Endothelial cell of umbilical vein (primary cell): ENCODE measurements around the gene SPAG9. TPM values are rescaled to one million over a fixed set of nuclear protein-coding genes. Genes with fewer than 3 reads are reported as not detected.

Experiments
- BruUV-seq: library from RNA; stranded (reverse); fragments of 400-500 nt; replicated peaks from 2 replicates; lab custom pipeline; 2021; lab: Mats Ljungman, UMichigan
- CTCF ChIA-PET: fragments of 300-600, 350-600 bp; sonication (Branson Sonifier 250); formaldehyde crosslinking; loops from one replicate; lab custom pipeline; 2021; ENCODE audit warnings: antibody characterized with exemption, inconsistent platforms; lab: Charles Lee
- POLR2A ChIA-PET: fragments of 300-600, 350-600 bp; sonication (Branson Sonifier 250); formaldehyde crosslinking; loops from one replicate; lab custom pipeline; 2021; ENCODE audit warnings: antibody characterized with exemption, inconsistent platforms; lab: Charles Lee
- DNase-seq: peaks from one replicate; pipeline ENCODE4 v3.0.0-alpha.2; 2011; ENCODE audit warnings: low read depth, low spot score
- FAIRE-seq: peaks from 2 replicates; lab custom pipeline; 2011; peaks lifted over from hg19 to GRCh38; lab: Jason Lieb, UNC
- H2AFZ ChIP-seq: 2 replicates; pipeline ENCODE4 v1.6.0; 2012; ENCODE audit warnings: low read depth, low read length, control low read depth, inconsistent platforms
- H3K27ac ChIP-seq: 2 replicates; pipeline ENCODE4 v1.5.1; 2011; ENCODE audit warnings: low read depth, mild to moderate bottlenecking, control low read depth, low read length, moderate library complexity; ENCODE audit not compliant: insufficient read depth
- H3K27me3 ChIP-seq, 2 experiments: 2 replicates each; pipeline versions ENCODE4 v1.6.0 to v1.6.1; 2011; ENCODE audit warnings: low read length in 2 of 2, mixed read lengths in 1 of 2; ENCODE audit not compliant: control insufficient read depth in 2 of 2, insufficient read depth in 2 of 2
- H3K36me3 ChIP-seq, 2 experiments: 2 replicates in 1 of 2; 3 replicates in 1 of 2; pipeline ENCODE4 v1.5.1; 2011; ENCODE audit warnings: low read length in 2 of 2, mild to moderate bottlenecking in 1 of 2, moderate library complexity in 1 of 2; ENCODE audit not compliant: control insufficient read depth in 2 of 2, insufficient read depth in 2 of 2; ENCODE audit errors: extremely low read depth in 1 of 2
- H3K4me1 ChIP-seq: 3 replicates; pipeline ENCODE4 v1.5.1; 2011; ENCODE audit warnings: mild to moderate bottlenecking, low read length; ENCODE audit not compliant: control insufficient read depth, insufficient read depth; ENCODE audit errors: extremely low read depth
- H3K4me2 ChIP-seq: 2 replicates; pipeline ENCODE4 v1.6.1; 2011; ENCODE audit warnings: low read length, control low read depth, mixed read lengths; ENCODE audit not compliant: insufficient read depth
- H3K4me3 ChIP-seq, 3 experiments: fragments of 200-600 bp in 1 of 3; sonication (generic), shearing (Covaris generic) in 1 of 3; replicated peaks in 1 of 3; 2 replicates each; pipeline ENCODE4 v1.5.1; 2011 to 2016; ENCODE audit warnings: control low read depth in 3 of 3, low read length in 3 of 3, mild to moderate bottlenecking in 2 of 3, inconsistent platforms in 1 of 3, low read depth in 1 of 3, moderate library complexity in 1 of 3; ENCODE audit not compliant: insufficient read depth in 1 of 3
- H3K79me2 ChIP-seq: 2 replicates; pipeline ENCODE4 v1.6.0; 2012; ENCODE audit warnings: low read length, inconsistent platforms; ENCODE audit not compliant: control insufficient read depth, insufficient read depth
- H3K9ac ChIP-seq: replicated peaks from 2 replicates; pipeline ENCODE3; 2011; ENCODE audit warnings: low read length, control low read depth; ENCODE audit not compliant: insufficient read depth; ENCODE audit errors: extremely low read depth
- H3K9me1 ChIP-seq: replicated peaks from 3 replicates; pipeline ENCODE4 v1.6.0; 2011; ENCODE audit warnings: mild to moderate bottlenecking, low read length; ENCODE audit not compliant: control insufficient read depth, insufficient read depth; ENCODE audit errors: extremely low read depth
- H3K9me3 ChIP-seq: replicated peaks from 2 replicates; pipeline ENCODE4 v1.5.1; 2012; ENCODE audit warnings: low read length, inconsistent platforms; ENCODE audit not compliant: control insufficient read depth, insufficient read depth
- H4K20me1 ChIP-seq: replicated peaks from 2 replicates; pipeline ENCODE3; 2011; ENCODE audit warnings: mild to moderate bottlenecking, low read length; ENCODE audit not compliant: control insufficient read depth, insufficient read depth; ENCODE audit errors: extremely low read depth
- CTCF ChIP-seq, 2 donors: IDR thresholded peaks; 1 replicate in 1 of 2; 2 replicates in 1 of 2; pipeline ENCODE4 v1.5.1; 2011; ENCODE audit warnings: low read length in 2 of 2, mild to moderate bottlenecking in 2 of 2, moderate library complexity in 2 of 2, control low read depth in 1 of 2, inconsistent platforms in 1 of 2, low read depth in 1 of 2; ENCODE audit not compliant: insufficient read depth in 1 of 2; ENCODE audit errors: extremely low read depth in 1 of 2
- EZH2 ChIP-seq: IDR thresholded peaks from 2 replicates; pipeline ENCODE4 v1.6.1; 2012; ENCODE audit warnings: borderline replicate concordance, low read depth, mild to moderate bottlenecking, moderate library complexity, low read length, inconsistent platforms; ENCODE audit not compliant: severe bottlenecking
- FOS ChIP-seq: IDR thresholded peaks from 2 replicates; pipeline ENCODE4 v1.6.1; 2011; ENCODE audit warnings: mild to moderate bottlenecking, low read length, moderate library complexity, borderline replicate concordance; ENCODE audit not compliant: insufficient read depth
- GATA2 ChIP-seq: IDR thresholded peaks from 2 replicates; pipeline ENCODE4 v1.7.0; 2011; ENCODE audit warnings: low read depth, mild to moderate bottlenecking, moderate library complexity, mixed read lengths, low read length; ENCODE audit not compliant: insufficient read length, insufficient read depth
- JUN ChIP-seq: IDR thresholded peaks from 2 replicates; pipeline ENCODE4 v1.6.1; 2011; ENCODE audit warnings: borderline replicate concordance, low read depth; ENCODE audit not compliant: insufficient read length, insufficient read depth
- MAX ChIP-seq: IDR thresholded peaks from 2 replicates; pipeline ENCODE4 v1.6.1; 2011; ENCODE audit not compliant: insufficient read depth, insufficient read length
- MYC ChIP-seq: IDR thresholded peaks from one replicate; pipeline ENCODE4 v1.6.1; 2011; ENCODE audit warnings: mild to moderate bottlenecking, low read depth, low read length
- POLR2A ChIP-seq: IDR thresholded peaks from 2 replicates; pipeline ENCODE4 v1.6.1; 2012; ENCODE audit warnings: low read depth, mild to moderate bottlenecking, control low read depth, low read length
- POLR2AphosphoS5 ChIP-seq: IDR thresholded peaks from 2 replicates; pipeline ENCODE4 v1.6.1; 2012; ENCODE audit warnings: low read depth, mild to moderate bottlenecking, control low read depth, low read length, moderate library complexity; ENCODE audit not compliant: insufficient read depth
- dilution Hi-C: fragments of 300-500 bp; cut with MboI; formaldehyde crosslinking; loops from one replicate; pipeline ENCODE4 v1.15.0; 2019; ENCODE audit warnings: low sequenced_read_pairs; ENCODE audit not compliant: extremely low pct_ligation_motif_present
- intact Hi-C: fragments of 100-400 bp; cut with micrococcal nuclease; formaldehyde crosslinking; loops from one replicate; pipeline ENCODE4 v1.10.0; 2022
- polyA plus RNA-seq, 4 experiments: library from polyadenylated mRNA; depleted of rRNA in 3 of 4; stranded (reverse) in 3 of 4; unstranded in 1 of 4; fragments of >200 nt; gene quantifications; 2 replicates each; pipeline versions ENCODE4 v1.2.1 to v1.2.3, GENCODE V29; 2011 to 2012; ENCODE audit warnings: missing spikeins in 1 of 4
- total RNA-seq: library from RNA; stranded (reverse); gene quantifications from 2 replicates; pipeline ENCODE4 v1.2.3, GENCODE V29; 2021

Gene SPAG9
- total and polyA plus RNA-seq, 2 donors (not counting 3 experiments of a cell fraction or from before 2014, with no cell fraction given), result 16.5 to 75.0 TPM

GRCh38 chr17:51045621-51046020, 75.0 kb downstream of the SPAG9 start:
- Histone ChIP-seq H3K9me1 (peaks cover 2% of the 10 kb centered on the region), H3K4me1 (no peaks in the 10 kb centered on the region), H4K20me1 (no peaks in the 10 kb centered on the region), H3K9me3 (no peaks in the 10 kb centered on the region), H3K9ac (no peak overlapping the region), H2AFZ (no peak overlapping the region), H3K79me2 (peaks cover 10% of the 10 kb centered on the region), H3K27ac (no peak overlapping the region), H3K4me2 (no peak overlapping the region), H3K4me3 (no peak overlapping the region), H3K36me3 (no peaks in the 10 kb centered on the region), H3K27me3 (no peaks in the 10 kb centered on the region)
- intact Hi-C loops (loop anchor here (2.0 kb wide), 1 partner anchor 15 kb away; no protein-coding TSS in a partner anchor), dilution Hi-C loops (no loop called here)
- BruUV-seq, result no TSS peak
- TF ChIP-seq POLR2AphosphoS5 (no peak), GATA2 (no peak), CTCF (IDR thresholded peaks at IDR 0.05; ENCODE audit: extremely low read depth in 1 of 2, insufficient read depth in 1 of 2, low read depth in 1 of 2, low read length in 2 of 2) (no peak), FOS (no peak), POLR2A (no peak), MYC (no peak), JUN (no peak), MAX (no peak), EZH2 (no peak)
- ChIA-PET POLR2A (no interaction called here), CTCF (interaction anchor here (1.0 to 4.5 kb wide), 8 partner anchors 11 to 108 kb away, joined by 3 to 46 read pairs (median 6); partner anchors contain the start of genes NME1 and SPAG9)
- DNase-seq (no peak), FAIRE-seq (no peak)
